Activated naive CD4-positive, alpha-beta T cell treated with anti-CD3 and anti-CD28 coated beads, Interleukin-2, amount 50 U/mL, for 24 hours (primary cell): ENCODE measurements around the gene AP3S1.

Experiments
- H3K27ac Mint-ChIP-seq: one replicate; pipeline ENCODE4 v1.8.0; 2021; ENCODE audit warnings: mild to moderate bottlenecking, mixed read lengths
- H3K27me3 Mint-ChIP-seq: one replicate; pipeline ENCODE4 v1.8.0; 2021; ENCODE audit warnings: mixed read lengths
- H3K36me3 Mint-ChIP-seq: one replicate; pipeline ENCODE4 v1.8.0; 2021; ENCODE audit warnings: mixed read lengths
- H3K4me1 Mint-ChIP-seq: one replicate; pipeline ENCODE4 v1.8.0; 2021; ENCODE audit warnings: mixed read lengths
- H3K4me3 Mint-ChIP-seq: one replicate; pipeline ENCODE4 v1.8.0; 2021; ENCODE audit warnings: mild to moderate bottlenecking, mixed read lengths
- H3K9me3 Mint-ChIP-seq: one replicate; pipeline ENCODE4 v1.8.0; 2021; ENCODE audit warnings: mixed read lengths

AP3S1 gene

GRCh38 chr5:115962565-115963402 lies 121.0 kb downstream of the AP3S1 start:
- Mint-ChIP-seq H3K27ac (no peak overlapping the region), H3K4me3 (no peak overlapping the region), H3K4me1 (peaks cover 13% of the 10 kb centered on the region), H3K36me3 (no peaks in the 10 kb centered on the region), H3K9me3 (no peaks in the 10 kb centered on the region), H3K27me3 (peaks cover 45% of the 10 kb centered on the region)

GRCh38 chr5:115963566-115963965 lies 121.8 kb downstream of the AP3S1 start:
- no peaks in the 10 kb centered on the region for H3K9me3 Mint-ChIP-seq
- no peak overlapping the region for H3K27ac Mint-ChIP-seq
- peak overlapping the region; percentile 37 for H3K4me3 Mint-ChIP-seq
- H3K27me3 Mint-ChIP-seq: peaks cover 45% of the 10 kb centered on the region
- peaks cover 13% of the 10 kb centered on the region for H3K4me1 Mint-ChIP-seq
- H3K36me3 Mint-ChIP-seq: no peaks in the 10 kb centered on the region
